Activated CD4-positive, alpha-beta T cell treated with anti-CD3 and anti-CD28 coated beads, Interleukin-2, amount 50 U/mL, for 1 hour (primary cell): ENCODE measurements around the gene TRAPPC11.
A peak's percentile ranks its signal among the peaks of the same experiment; 100 is the strongest.

Source experiments
- DNase-seq: peaks from one replicate; pipeline ENCODE4 v3.0.0-alpha.2; 2020

The TRAPPC11 gene

GRCh38 chr4:183638436-183638835 lies 20.7 kb upstream of the TRAPPC11 start:
- DNase-seq, result no peak

GRCh38 chr4:183639291-183639690 lies 19.8 kb upstream of the TRAPPC11 start:
- DNase-seq, result no peak

GRCh38 chr4:183645326-183645725 lies 13.8 kb upstream of the TRAPPC11 start:
- no peak for DNase-seq

- DNase-seq, result no peak
These were observed 1.5 kb upstream of the TRAPPC11 start for GRCh38 chr4:183657564-183657963.

- peak; percentile 11 for DNase-seq
These were observed 598 bp upstream of the TRAPPC11 start for GRCh38 chr4:183658362-183659028.

GRCh38 chr4:183659872-183660242 lies 764 bp downstream of the TRAPPC11 start:
- no peak for DNase-seq

- DNase-seq, result no peak
These were observed 7.0 kb downstream of the TRAPPC11 start for GRCh38 chr4:183666088-183666487.

- DNase-seq, result no peak
These were observed 11.2 kb downstream of the TRAPPC11 start for GRCh38 chr4:183670251-183670650.

- no peak for DNase-seq
These were observed 12.0 kb downstream of the TRAPPC11 start for GRCh38 chr4:183670960-183671555.

- no peak for DNase-seq
These were observed 15.1 kb downstream of the TRAPPC11 start for GRCh38 chr4:183674153-183674552.

- DNase-seq, result no peak
These were observed 16.5 kb downstream of the TRAPPC11 start for GRCh38 chr4:183675625-183676024.

GRCh38 chr4:183681119-183681518 lies 22.0 kb downstream of the TRAPPC11 start:
- no peak for DNase-seq

- no peak for DNase-seq
These were observed 27.4 kb downstream of the TRAPPC11 start for GRCh38 chr4:183686461-183686860.

GRCh38 chr4:183688216-183688615 lies 29.1 kb downstream of the TRAPPC11 start:
- no peak for DNase-seq

- DNase-seq, result no peak
These were observed 31.9 kb downstream of the TRAPPC11 start for GRCh38 chr4:183691006-183691405.

- no peak for DNase-seq
These were observed 32.8 kb downstream of the TRAPPC11 start for GRCh38 chr4:183691897-183692296.

- no peak for DNase-seq
These were observed 39.8 kb downstream of the TRAPPC11 start for GRCh38 chr4:183698909-183699308.

- no peak for DNase-seq
These were observed 41.3 kb downstream of the TRAPPC11 start for GRCh38 chr4:183700407-183700806.

GRCh38 chr4:183702492-183702891 lies 43.4 kb downstream of the TRAPPC11 start:
- DNase-seq, result no peak

GRCh38 chr4:183714626-183715025 lies 55.5 kb downstream of the TRAPPC11 start:
- DNase-seq, result no peak

- DNase-seq, result no peak
These were observed 57.2 kb downstream of the TRAPPC11 start for GRCh38 chr4:183716302-183716701.

GRCh38 chr4:183718876-183719275 lies 59.8 kb downstream of the TRAPPC11 start:
- no peak for DNase-seq

- peak; percentile 50 for DNase-seq
These were observed 62.4 kb downstream of the TRAPPC11 start for GRCh38 chr4:183721207-183722081.
